Skin epidermis (tissue), 12 donors: ENCODE results near the gene SLC2A6.

Experiments used
- H3K27ac ChIP-seq, 21 experiments: fragments of 200-600 bp; sonication (generic) in 11 of 21; one replicate each; pipeline ENCODE4 v1.5.0; 2020; ENCODE audit warnings: mild to moderate bottlenecking in 3 of 21, inconsistent platforms in 2 of 21, moderate library complexity in 2 of 21
- H3K4me3 ChIP-seq, 7 experiments: fragments of 200-600 bp; sonication (generic) in 2 of 7; one replicate each; pipeline ENCODE4 v1.5.0; 2020; ENCODE audit warnings: inconsistent platforms in 2 of 7, mild to moderate bottlenecking in 2 of 7, moderate library complexity in 1 of 7

The SLC2A6 gene

DNA sequence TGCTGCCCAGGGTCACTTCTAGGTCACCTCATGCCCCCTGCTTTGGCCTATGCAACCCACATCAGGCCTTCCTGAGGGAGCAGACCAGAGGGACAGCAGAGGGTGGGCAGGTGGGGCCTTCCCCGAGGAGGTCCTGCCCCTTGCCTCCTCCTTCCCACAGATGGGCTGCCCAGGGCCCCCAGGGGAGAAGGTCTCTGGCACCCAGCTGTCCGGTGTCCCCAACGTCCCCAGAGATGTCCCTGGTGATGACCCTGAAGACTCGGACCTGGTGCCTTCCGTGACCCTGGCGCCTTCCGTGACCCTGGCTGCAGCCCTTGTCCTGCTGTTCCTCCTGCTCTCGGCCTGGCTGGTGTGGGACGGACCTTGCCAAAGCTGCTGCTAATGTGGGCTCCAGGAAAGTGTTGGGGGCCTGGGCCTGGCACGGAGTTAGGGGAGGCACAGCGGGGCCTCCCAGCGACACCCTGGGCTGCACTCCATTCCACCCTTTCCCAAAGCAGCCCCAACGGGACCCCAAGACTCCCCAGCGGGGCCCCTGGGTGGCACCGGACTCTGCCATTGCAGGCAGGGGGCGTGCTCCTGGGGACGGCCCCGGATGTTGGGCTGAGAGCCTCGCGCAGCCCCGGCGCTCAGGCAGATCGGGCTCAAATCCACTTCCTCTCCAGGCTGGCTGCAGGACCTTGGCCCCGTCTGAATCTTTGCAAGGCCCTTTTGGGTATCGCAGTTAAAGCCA, 6.8 kb upstream of the SLC2A6 start:
- Histone ChIP-seq H3K4me3 (no peak overlapping the region), H3K27ac (no peak overlapping the region)

DNA sequence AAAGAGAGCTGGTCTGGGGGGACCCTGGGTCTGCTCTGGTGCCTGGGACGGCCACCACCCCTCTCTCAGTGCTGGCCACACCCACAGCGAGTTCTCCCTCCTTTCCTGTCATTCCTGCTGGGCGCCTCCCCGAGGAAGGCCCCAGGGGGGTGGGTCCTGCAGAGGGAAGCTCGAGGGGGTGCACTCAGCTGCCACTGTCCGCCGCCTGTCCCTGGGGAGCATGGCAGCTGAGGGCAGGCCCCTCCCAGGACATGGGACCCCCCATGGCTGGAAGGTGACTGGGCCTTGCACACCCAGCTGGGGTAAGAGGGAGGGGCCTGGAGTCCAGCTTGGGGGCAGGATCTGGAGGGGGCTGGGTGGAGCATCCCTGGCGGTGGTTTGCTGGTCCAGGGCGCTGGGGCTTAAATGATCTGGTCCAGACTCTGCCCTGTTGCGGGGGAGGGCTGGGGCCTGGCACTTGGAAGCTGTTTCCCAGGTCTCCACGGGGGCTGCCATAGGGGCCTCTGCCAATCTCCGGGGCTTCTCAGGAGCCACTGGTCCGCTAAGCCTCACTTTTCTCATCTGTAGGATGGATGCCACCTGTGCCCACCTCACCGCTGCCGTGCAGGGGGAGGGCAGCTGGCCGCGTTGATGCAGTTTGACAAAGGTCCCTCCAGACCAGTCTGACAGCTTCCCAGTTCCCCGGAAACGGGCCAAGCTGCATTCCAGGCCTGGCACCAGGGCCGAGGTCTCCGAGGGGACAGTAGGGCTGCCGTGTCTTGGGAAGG, 6.0 kb upstream of the SLC2A6 start:
- Histone ChIP-seq H3K4me3 (no peak overlapping the region), H3K27ac (no peak overlapping the region)

DNA sequence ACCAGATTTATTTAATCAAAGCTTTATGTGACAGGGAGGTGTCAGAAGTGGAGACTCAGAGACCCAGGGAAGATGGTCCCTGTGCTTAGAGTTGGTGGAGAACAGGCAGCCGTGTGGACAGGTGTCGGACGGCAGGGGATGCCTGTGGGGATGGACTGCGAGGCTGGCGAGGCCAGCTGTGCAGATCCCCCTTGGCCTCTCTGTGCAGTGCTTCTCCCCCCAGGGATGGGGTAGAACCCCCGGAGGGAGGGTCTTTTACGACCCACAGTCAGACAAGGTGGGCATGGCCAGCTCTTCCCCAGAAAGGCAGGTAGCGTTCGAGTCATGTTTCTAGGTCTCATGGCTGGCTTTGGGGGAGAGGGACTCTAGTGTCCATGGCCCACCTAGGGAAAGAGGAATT, 4.7 kb upstream of the SLC2A6 start:
- Histone ChIP-seq H3K27ac (no peak overlapping the region), H3K4me3 (no peak overlapping the region)

DNA sequence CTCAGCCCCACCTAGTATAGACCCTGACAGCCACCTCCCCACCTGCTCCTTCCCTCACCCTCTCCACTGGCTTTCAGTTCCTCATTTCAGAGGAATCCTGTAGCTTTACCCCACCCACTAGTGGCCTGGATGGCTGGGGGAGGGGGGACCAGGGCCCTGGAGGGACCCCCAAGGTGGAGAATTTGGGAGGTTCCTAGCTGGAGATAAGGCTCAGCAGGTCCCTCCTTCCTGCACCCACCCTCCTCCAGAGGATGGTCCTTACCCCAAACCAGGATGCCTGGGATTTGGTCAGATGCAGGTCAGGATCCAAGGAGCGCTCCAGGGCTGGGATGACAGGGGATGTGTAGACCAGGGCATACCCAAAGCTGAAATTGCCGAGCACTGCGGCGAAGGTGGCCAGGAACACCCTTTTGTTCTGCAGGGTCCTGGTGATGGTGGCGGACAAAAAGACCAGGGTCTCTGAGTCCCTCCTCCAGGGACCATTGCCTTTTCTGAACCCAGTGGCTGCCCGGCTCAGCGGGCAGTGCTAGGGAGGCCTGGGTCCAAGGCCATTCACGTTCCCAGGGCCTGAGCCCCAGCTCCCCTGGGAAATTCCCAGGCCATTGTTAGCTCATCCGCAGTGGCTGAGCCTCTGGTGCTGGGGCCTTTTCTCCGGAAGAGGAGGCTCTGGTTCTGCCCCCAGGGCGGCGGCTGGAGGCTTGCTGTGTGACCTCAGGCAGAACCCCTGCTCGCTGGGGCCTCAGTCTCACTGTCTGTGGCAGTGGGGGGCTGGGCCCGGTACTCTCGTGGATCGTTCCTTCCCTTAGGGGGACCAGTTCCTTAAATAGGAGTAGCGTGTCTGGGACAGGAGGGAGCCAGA, 678 bp downstream of the SLC2A6 start:
- Histone ChIP-seq H3K4me3 (peak overlapping the region; percentile 37 to 53 (median 45)), H3K27ac (peak overlapping the region in 16 of 21 experiments; percentile 1 to 79 (median 62))

DNA sequence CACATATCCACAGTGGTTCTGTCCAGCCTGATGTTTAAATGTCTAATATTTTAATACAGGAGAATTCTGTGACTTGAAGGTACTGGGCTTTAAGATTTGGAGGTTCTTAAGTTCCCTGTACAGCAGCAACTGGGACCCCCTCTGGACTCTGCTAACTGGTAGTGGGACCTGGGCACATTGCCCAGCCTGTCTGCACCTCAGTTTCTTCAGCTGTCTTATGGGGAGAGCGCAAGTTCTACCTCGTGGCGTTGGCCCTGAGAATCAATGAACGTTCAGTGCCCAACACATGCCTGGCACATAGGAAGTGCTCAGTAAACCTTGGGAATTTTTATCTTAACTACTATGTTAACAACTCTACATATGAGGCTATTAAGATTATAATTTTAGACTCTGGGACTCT, 1.4 kb downstream of the SLC2A6 start:
- H3K4me3 ChIP-seq, result no peak overlapping the region
- no peak overlapping the region for H3K27ac ChIP-seq

DNA sequence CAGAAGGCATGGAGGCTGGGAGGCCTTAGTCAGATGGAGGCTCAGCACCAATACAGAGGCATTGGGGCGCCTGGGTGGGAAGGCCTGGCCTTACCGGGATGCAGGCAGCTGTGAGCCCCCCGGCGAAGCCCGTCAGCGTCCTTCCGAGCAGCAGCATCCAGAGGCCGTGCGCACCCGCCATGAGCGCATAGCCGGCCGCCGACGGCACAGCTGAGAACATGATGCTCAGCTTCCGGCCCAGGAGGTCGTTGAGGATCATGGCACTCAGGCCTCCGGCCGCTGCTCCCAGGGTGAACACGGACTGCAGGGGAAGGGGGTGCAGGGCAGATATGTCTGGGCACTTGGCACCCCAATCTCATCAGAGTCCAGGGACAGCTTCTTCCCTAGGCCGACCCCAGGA, 2.0 kb downstream of the SLC2A6 start:
- no peak overlapping the region for H3K4me3 ChIP-seq
- H3K27ac ChIP-seq, result no peak overlapping the region

DNA sequence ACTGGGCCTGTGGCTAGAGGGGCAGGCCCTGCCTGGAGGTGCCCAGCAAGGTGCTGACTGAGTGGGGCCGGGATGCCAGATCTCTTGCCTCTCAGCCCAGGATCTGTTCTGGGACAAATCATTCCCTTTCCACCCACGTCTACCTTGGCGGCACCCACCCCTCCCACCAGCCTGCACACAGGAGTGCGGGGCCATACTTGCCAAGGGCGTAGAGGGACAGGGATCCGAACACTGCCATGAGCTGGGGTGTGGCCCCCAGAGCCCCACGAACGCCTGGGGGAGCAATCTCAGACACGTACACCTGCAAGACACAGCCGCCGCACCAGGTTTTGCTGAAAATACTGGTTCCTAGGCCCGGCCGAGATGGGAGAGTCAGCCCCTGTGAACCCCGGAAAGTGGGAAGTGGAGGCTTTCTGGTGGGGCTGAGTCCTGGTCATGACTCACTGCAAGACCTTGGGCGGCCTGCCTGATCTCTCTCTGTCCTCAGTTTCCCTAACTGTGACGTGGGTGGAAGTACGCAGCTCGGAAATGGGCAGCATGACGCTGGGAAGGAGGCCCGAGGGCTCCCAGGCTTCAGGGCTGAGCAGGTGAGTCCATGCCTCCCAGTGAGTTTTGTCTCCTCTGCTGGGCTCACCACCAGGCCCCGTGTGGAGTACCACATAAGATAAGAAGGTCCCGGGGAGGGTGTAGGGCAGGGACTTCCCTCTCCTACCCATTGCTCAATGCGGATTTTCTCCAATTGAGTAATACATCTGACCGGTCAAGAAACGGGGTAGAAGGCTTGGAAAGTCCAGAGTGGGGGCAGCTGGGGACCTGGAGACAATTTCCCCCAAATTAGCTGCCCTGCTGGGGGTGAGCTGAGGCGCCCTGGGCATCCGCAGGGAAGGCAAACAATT, 2.6 kb downstream of the SLC2A6 start:
- Histone ChIP-seq H3K27ac (no peak overlapping the region), H3K4me3 (no peak overlapping the region)

DNA sequence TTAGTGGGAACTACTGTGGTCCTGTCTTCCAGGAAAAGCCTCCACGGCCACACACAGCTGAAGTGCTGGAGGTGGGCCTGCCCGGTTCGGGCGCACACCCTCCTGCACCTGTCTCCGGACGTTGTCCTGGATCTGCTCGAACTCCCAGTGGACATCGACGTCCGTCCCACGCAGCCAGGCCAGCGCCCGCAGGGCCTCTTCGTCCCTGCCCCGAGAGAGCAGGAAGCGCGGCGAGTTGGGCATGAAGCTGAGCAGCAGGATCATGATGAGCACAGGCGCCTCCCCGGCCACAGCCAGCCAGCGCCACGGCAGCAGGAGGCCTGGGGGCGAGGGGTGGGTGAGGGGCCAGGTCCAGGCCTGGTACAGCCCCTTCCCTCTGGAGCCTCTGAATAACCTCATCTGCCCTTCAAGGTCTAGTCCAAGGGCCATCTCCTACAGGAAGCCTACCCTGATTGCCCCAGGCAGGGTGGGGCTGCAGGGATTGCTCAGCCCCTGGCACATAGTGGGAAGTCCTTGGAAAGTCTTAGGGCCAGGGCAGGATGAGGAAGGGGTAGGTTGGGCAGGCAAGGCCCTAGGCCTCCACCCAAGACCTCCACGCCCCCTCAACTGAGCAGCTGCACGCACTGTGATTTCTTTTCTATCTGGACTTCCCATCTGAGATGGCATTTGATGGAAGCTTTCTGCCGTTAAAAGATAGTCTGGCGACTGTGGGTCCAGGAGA, 3.4 kb downstream of the SLC2A6 start:
- Histone ChIP-seq H3K27ac (no peak overlapping the region), H3K4me3 (no peak overlapping the region)

DNA sequence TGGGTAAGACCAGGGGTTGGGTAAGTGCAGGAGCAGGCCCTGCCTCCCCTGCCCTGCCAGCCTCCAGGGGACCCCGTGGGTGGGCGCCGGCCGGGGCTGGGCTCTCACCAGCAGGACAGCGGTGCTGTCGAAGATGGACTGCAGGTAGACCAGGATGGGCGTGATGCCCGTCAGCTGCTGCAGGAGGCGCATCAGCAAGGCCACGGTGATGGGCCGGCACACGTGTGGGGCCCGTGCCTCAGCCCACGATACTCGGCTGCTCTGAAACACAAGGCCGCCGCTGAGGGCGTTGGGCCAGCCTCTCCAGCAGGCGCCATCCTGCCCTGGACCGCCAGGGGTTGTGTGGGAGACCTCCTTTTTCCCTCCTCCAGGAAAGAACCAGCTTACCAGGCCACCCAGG, 4.0 kb downstream of the SLC2A6 start:
- Histone ChIP-seq H3K4me3 (no peak overlapping the region), H3K27ac (no peak overlapping the region)

DNA sequence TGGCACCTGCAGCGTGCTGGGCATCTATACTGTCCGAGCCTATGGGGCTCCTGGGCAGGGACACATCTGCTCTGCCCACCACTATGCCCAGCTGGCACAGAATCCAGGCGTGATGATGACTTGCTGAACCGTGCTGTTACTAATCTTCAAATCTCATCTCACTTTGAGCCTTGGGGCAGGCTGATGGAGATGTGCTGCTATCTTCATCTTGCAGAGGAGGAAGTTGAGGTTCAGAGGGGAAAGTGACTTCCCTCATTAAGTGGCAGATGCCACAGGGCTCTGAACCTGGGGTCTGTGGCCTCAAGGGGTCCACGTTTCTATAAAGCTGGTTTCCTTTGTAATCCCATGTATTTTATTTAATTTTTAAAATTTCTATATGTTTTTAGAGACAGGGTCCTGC, 4.7 kb downstream of the SLC2A6 start:
- H3K4me3 ChIP-seq, result no peak overlapping the region
- H3K27ac ChIP-seq, result no peak overlapping the region

DNA sequence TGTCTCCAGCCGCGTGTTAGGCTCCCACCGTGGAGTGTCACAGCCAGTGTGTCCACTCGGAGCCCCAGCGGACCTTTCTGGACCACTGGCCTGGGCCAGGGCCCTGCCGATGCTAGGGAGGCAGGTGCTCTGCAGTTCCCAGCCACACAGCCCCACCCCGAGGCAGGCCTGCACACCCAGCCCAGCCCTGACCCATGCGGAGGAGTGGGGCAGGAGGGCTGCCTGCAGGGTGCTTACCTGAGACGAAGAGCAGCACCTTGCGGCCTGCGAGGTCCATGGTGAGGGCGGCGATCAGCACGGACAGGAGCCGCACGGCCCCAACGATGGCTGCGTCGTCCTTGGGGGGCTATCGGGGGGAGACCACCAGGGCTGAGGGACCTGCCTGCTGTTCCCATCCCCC, 5.2 kb downstream of the SLC2A6 start:
- H3K4me3 ChIP-seq, result no peak overlapping the region
- H3K27ac ChIP-seq, result no peak overlapping the region

DNA sequence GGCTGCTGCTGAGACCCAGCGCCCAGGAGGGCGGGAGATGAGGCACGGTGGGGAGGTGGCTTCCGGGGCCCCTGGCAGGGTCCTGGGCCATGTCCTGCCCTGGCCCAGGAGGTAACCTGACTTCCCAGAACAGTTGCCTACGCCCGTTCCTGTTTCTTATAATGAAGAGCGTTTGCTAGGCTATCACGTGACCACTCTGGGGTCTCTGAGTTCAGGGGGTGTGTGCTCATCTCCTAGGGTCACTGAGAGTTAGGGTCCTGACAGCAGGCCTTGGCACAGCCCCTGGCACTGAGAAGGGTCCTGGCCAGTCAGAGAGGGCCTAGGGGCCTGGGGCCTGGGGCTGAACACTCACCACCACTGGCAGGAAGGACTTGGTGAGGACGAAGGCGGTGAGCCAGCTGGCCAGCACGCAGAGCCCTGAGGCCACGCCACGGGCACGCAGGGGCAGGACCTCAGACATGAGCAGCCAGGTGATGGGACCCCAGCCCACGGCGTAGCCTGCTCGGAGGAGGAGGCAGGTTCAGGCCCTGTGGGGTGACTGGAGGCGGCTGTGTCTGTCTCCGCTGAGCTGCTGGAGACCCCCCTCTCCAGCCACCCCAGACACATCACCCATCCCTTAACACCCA, 6.0 kb downstream of the SLC2A6 start:
- Histone ChIP-seq H3K27ac (peak overlapping the region in 1 of 21 experiments; percentile 21), H3K4me3 (no peak overlapping the region)

DNA sequence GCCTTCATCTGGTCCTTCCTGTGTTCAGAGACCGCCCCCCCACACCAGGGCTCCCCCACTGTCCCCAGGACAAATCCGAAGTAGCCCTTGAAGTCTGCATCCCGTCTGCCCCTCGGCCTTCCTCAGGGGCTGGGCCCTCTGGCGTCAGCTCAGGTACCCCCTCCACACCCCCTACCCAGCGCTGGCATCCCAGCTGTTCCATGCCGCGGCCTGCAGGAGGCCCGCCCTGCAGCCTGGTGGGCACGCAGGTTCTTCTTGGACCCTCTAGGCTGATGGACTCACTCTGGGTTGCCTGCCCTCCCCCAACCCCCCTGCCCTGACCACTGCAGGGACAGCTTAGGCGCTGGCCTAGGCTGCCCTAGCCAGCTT, 6.6 kb downstream of the SLC2A6 start:
- no peak overlapping the region for H3K4me3 ChIP-seq
- no peak overlapping the region for H3K27ac ChIP-seq

DNA sequence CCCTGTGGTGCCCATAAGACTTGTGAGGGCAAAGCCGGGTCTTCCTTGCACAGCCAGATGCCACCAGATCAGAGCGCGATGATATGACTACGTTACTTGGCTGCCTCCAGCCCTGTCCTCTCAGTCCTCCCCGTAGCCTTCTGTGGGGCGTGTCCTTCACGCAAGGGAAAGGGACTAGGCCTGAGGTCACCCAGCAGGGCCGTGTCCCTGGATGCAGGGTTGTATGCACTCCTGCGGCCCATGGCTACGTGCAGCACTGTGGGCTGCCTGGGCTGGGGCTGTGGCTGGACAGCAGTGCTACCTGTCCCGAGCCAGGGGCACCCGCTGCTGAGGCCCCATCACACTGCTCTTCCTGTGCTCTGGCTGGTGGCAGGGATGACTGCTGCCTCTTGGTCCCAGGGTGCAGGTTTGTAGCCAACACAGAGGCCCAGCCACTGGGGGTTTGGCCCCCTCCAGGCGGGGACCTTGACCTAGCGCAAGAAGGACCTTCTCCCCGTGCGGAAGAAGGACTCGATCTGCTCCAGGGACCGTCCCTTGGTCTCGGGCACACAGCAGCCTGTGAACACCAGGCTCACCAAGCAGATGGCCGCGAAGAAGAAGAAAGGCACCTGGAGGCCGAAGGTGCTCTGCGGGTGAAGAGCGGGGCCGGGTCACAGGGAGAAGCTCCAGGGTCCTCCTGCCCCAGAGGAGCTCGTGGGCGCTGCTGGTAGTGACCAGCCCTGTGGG, 7.2 kb downstream of the SLC2A6 start:
- Histone ChIP-seq H3K4me3 (no peak overlapping the region), H3K27ac (no peak overlapping the region)

DNA sequence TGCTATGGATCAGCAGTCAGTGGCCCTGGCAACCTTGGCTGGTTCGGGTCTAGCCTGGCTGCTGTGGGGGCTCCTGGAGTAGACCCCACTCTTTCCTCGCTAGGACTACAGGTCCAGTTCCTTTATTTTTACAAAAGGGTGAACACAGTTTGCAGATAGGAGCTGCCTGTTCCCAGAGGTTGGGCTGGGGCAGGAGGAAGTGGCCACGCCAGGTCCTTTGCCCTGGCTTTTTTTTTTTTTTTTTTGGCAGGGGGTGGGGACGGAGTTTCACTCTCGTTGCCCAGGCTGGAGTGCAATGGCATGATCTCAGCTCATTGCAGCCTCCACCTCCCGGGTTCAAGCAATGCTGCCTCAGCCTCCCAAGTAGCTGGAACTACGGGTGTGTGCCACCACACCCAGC, 7.9 kb downstream of the SLC2A6 start:
- no peak overlapping the region for H3K27ac ChIP-seq
- no peak overlapping the region for H3K4me3 ChIP-seq

DNA sequence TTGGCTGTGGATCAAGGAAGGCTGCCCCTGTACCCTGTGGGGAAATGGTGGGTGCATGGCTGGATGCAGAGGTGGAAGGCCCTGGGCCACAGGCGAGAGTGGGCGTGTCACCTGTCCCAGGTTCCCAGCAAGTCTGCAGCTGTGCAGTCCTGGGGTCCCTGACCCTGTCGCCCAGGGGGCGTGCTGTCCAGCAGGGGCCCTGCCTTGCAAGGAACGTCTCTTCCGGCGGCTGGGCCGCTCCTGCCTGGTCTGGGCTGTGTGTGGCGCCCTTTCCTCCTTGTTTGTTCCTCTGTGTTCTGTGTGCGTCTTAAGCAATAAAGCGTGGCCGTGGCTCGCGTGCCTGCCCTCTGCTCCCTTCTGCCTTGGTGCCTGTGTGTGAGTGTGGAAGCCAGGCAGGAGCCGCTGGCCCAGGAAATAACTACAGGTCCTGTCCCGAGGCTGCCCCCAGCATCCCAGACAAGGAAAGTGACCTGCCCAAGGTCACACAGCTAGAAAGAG, 8.4 kb downstream of the SLC2A6 start:
- H3K4me3 ChIP-seq, result no peak overlapping the region
- no peak overlapping the region for H3K27ac ChIP-seq

DNA sequence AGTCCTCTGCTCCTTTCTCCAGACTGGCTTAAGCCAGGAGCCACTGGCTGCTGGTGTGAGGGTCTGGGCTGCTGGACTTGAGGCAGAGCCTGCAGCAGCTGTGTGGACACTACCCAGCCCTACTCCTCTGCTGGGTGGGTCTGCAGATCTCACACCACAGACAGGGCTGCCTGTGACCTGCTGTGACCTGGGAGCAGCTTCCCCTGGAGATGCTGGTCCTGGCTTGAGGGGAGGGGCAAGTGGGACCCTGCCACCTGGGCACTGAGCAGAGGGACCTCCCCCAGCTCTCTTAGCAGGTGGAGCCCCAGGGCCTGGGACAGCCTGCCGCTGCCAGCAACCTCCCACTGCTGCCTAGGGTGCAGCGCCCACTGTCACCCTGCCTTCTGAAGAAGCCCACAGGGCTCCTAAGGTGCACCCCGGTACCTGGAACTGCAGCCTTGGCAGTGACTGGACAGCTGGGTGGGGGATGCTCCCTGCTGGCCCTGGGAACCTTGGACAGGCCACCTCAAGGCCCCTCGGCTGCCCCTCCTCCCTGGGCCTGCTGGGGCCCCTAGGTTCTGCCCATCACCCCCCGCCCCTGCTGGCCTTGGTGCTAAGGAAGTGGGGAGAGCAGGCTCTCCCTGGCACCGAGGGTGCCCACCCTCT, 10.0 kb downstream of the SLC2A6 start:
- Histone ChIP-seq H3K27ac (no peak overlapping the region), H3K4me3 (no peak overlapping the region)
